SK-N-SH (cell line): Measurements from ENCODE around the gene XKR8.

ENCODE experiments used
- CTCF ChIP-seq: fragments of 200-600 bp; sonication (generic); IDR thresholded peaks from 2 replicates; pipeline ENCODE4 v1.6.1; 2017; ENCODE audit warnings: antibody characterized with exemption, mild to moderate bottlenecking, moderate library complexity
- GATA2 ChIP-seq: sonication (generic); formaldehyde crosslinking; IDR thresholded peaks from 2 replicates; pipeline ENCODE4 v1.5.0; 2020; ENCODE audit warnings: mild to moderate bottlenecking, missing genetic modification reagents
- IRF3 ChIP-seq: fragments of 150-350 bp; IDR thresholded peaks from 2 replicates; pipeline ENCODE4 v1.6.1; 2016; ENCODE audit warnings: mild to moderate bottlenecking, low read depth, low read length
- POLR2AphosphoS5 ChIP-seq: IDR thresholded peaks from 2 replicates; pipeline ENCODE4 v1.6.1; 2012; ENCODE audit warnings: low read depth, low read length
- RAD21 ChIP-seq: IDR thresholded peaks from 2 replicates; pipeline ENCODE4 v1.6.1; 2012; ENCODE audit warnings: mild to moderate bottlenecking, low read length
- SIN3A ChIP-seq: IDR thresholded peaks from 2 replicates; pipeline ENCODE4 v1.6.1; 2012; ENCODE audit warnings: low read depth, mild to moderate bottlenecking, low read length, moderate library complexity, borderline replicate concordance
- TAF1 ChIP-seq: IDR thresholded peaks from 2 replicates; pipeline ENCODE4 v1.6.1; 2012; ENCODE audit warnings: low read depth, mild to moderate bottlenecking, low read length, moderate library complexity, borderline replicate concordance
- TF ChIP-seq, protein P1 (sequence below): IDR thresholded peaks from 2 replicates; pipeline ENCODE4 v1.4.0; 2012; ENCODE audit warnings: low read depth, borderline replicate concordance
- TF ChIP-seq, protein P2 (sequence below): IDR thresholded peaks from 2 replicates; pipeline ENCODE4 v1.6.1; 2012; ENCODE audit warnings: mild to moderate bottlenecking, low read depth, low read length, moderate library complexity

DNA sequence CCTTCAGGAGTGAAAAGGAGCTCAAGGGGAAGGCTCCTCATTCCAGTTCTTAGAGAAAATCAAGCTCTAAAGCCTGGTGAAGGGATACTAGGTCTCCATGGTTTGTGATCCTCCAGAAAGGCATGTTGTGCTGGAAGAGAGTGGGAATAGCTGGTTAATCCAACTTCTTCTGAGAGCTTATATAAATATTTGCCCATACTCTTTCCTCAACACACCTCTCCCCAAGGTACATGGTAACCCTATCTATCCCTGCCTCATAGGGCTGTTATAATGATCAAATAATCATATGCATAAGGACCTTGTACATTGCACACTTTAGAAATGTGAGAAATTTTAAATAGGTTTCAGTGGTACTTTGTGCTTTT is 14.6 kb downstream of the XKR8 start:
- TF ChIP-seq, protein P1, sequence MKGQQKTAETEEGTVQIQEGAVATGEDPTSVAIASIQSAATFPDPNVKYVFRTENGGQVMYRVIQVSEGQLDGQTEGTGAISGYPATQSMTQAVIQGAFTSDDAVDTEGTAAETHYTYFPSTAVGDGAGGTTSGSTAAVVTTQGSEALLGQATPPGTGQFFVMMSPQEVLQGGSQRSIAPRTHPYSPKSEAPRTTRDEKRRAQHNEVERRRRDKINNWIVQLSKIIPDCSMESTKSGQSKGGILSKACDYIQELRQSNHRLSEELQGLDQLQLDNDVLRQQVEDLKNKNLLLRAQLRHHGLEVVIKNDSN = no peak
- TF ChIP-seq CTCF (no peak), POLR2AphosphoS5 (no peak), RAD21 (no peak), TAF1 (no peak), SIN3A (no peak), GATA2 (CRISPR knock-in tag) (no peak), IRF3 (no peak)
- TF ChIP-seq, protein P2, sequence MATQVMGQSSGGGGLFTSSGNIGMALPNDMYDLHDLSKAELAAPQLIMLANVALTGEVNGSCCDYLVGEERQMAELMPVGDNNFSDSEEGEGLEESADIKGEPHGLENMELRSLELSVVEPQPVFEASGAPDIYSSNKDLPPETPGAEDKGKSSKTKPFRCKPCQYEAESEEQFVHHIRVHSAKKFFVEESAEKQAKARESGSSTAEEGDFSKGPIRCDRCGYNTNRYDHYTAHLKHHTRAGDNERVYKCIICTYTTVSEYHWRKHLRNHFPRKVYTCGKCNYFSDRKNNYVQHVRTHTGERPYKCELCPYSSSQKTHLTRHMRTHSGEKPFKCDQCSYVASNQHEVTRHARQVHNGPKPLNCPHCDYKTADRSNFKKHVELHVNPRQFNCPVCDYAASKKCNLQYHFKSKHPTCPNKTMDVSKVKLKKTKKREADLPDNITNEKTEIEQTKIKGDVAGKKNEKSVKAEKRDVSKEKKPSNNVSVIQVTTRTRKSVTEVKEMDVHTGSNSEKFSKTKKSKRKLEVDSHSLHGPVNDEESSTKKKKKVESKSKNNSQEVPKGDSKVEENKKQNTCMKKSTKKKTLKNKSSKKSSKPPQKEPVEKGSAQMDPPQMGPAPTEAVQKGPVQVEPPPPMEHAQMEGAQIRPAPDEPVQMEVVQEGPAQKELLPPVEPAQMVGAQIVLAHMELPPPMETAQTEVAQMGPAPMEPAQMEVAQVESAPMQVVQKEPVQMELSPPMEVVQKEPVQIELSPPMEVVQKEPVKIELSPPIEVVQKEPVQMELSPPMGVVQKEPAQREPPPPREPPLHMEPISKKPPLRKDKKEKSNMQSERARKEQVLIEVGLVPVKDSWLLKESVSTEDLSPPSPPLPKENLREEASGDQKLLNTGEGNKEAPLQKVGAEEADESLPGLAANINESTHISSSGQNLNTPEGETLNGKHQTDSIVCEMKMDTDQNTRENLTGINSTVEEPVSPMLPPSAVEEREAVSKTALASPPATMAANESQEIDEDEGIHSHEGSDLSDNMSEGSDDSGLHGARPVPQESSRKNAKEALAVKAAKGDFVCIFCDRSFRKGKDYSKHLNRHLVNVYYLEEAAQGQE = no peak
